HEK293 (cell line): Measurements from ENCODE around the gene RFX2.

Experiments used
- CTCF ChIA-PET: fragments of 350-600 bp; formaldehyde crosslinking; extraction: SDS; loops from one replicate; lab custom pipeline; 2021; ENCODE audit warnings: antibody characterized with exemption; lab: Yijun Ruan, JAX
- POLR2A ChIA-PET: fragments of 300-600 bp; formaldehyde crosslinking; extraction: SDS; loops from one replicate; lab custom pipeline; 2020; ENCODE audit warnings: antibody characterized with exemption, inconsistent platforms; lab: Yijun Ruan, JAX
- H3K27ac ChIP-seq: fragments of 200-500 bp; sonication (Bioruptor generic); 2 replicates; pipeline ENCODE4 v1.5.1; 2014; ENCODE audit warnings: low read depth, low read length, control low read depth, inconsistent platforms; ENCODE audit errors: extremely low read depth
- H3K36me3 ChIP-seq, 2 experiments: fragments of 200-500 bp in 1 of 2; sonication (Bioruptor generic) in 1 of 2; 1 replicate in 1 of 2; 2 replicates in 1 of 2; pipeline ENCODE4 v1.5.1; 2014 to 2017; ENCODE audit warnings: inconsistent platforms in 2 of 2, low read length in 2 of 2; ENCODE audit not compliant: control insufficient read depth in 2 of 2, insufficient read depth in 1 of 2
- H3K4me1 ChIP-seq: fragments of 200-500 bp; sonication (Bioruptor generic); 2 replicates; pipeline ENCODE4 v1.5.1; 2014; ENCODE audit warnings: mild to moderate bottlenecking, low read length, inconsistent platforms; ENCODE audit not compliant: control insufficient read depth, insufficient read depth
- H3K4me3 ChIP-seq: 2 replicates; pipeline ENCODE4 v1.5.1; 2011; ENCODE audit warnings: low read depth, mild to moderate bottlenecking, control low read depth, low read length, moderate library complexity
- H3K9me3 ChIP-seq: fragments of 200-500 bp; sonication (Bioruptor generic); 2 replicates; pipeline ENCODE4 v1.5.1; 2014; ENCODE audit warnings: low read depth, low read length, inconsistent platforms; ENCODE audit not compliant: control insufficient read depth, insufficient read depth
- EGR2 ChIP-seq: fragments of 450-650 bp; formaldehyde crosslinking; IDR thresholded peaks from 2 replicates; pipeline ENCODE4 v1.5.1; 2016; ENCODE audit warnings: low read depth, missing biosample characterization, missing genetic modification characterization
- GLIS1 ChIP-seq: fragments of 450-650 bp; formaldehyde crosslinking; IDR thresholded peaks from 2 replicates; pipeline ENCODE4 v1.5.1; 2016; ENCODE audit warnings: missing biosample characterization, missing genetic modification characterization
- HIC1 ChIP-seq: fragments of 450-650 bp; formaldehyde crosslinking; IDR thresholded peaks from 2 replicates; pipeline ENCODE4 v1.5.1; 2016; ENCODE audit warnings: missing biosample characterization, missing genetic modification characterization
- PRDM10 ChIP-seq: fragments of 450-650 bp; formaldehyde crosslinking; IDR thresholded peaks from 2 replicates; pipeline ENCODE4 v1.5.1; 2016; ENCODE audit warnings: missing biosample characterization, missing genetic modification characterization
- REST ChIP-seq: fragments of 450-650 bp; formaldehyde crosslinking; IDR thresholded peaks from 2 replicates; pipeline ENCODE4 v1.5.1; 2016; ENCODE audit warnings: missing biosample characterization, missing genetic modification characterization
- TCF7L2 ChIP-seq: IDR thresholded peaks from 2 replicates; pipeline ENCODE4 v1.6.1; 2011; ENCODE audit warnings: low read depth, mild to moderate bottlenecking, inconsistent platforms, low read length, moderate library complexity, borderline replicate concordance
- ZFHX2 ChIP-seq: fragments of 450-650 bp; formaldehyde crosslinking; conservative IDR thresholded peaks from 2 replicates; pipeline ENCODE4 v1.5.1; 2016; ENCODE audit warnings: missing biosample characterization, missing genetic modification characterization
- ZNF302 ChIP-seq: fragments of 450-650 bp; formaldehyde crosslinking; IDR thresholded peaks from 2 replicates; pipeline ENCODE4 v1.5.1; 2016; ENCODE audit warnings: missing biosample characterization, missing genetic modification characterization, low read depth
- ZNF394 ChIP-seq: fragments of 450-650 bp; formaldehyde crosslinking; IDR thresholded peaks from 2 replicates; pipeline ENCODE4 v1.5.1; 2016; ENCODE audit warnings: missing biosample characterization, missing genetic modification characterization, mild to moderate bottlenecking, moderate library complexity, borderline replicate concordance
- ZNF600 ChIP-seq: fragments of 450-650 bp; formaldehyde crosslinking; IDR thresholded peaks from 2 replicates; pipeline ENCODE4 v1.5.1; 2016; ENCODE audit warnings: missing biosample characterization, missing genetic modification characterization
- ZNF639 ChIP-seq: fragments of 450-650 bp; formaldehyde crosslinking; IDR thresholded peaks from 2 replicates; pipeline ENCODE4 v1.5.1; 2016; ENCODE audit warnings: missing biosample characterization, missing genetic modification characterization
- ZNF830 ChIP-seq: fragments of 450-650 bp; IDR thresholded peaks from 2 replicates; pipeline ENCODE4 v1.5.0; 2018; ENCODE audit warnings: missing biosample characterization, missing genetic modification characterization, low read depth, mild to moderate bottlenecking, moderate library complexity

The RFX2 gene

GRCh38 chr19:5990289-5990797, 120.0 kb downstream of the RFX2 start (continued):
- TF ChIP-seq ZFHX2 (tag by site-specific recombination) (peak; percentile 40), ZNF394 (peak; percentile 84), ZNF830 (tag by site-specific recombination) (no peak), ZNF302 (tag by site-specific recombination) (no peak), ZNF600 (tag by site-specific recombination) (peak; percentile 52; the same call in 1 of the 2 replicates)
- TF ChIP-seq, all 188 proteins: peak for 5

- Histone ChIP-seq H3K4me3 (no peak overlapping the region), H3K36me3 (no peaks in the 10 kb centered on the region), H3K27ac (no peak overlapping the region), H3K9me3 (no peaks in the 10 kb centered on the region), H3K4me1 (no peaks in the 10 kb centered on the region)
- ChIA-PET CTCF (interaction anchor here (0.6 to 8.4 kb wide), 12 partner anchors 10 to 452 kb away, joined by 3 to 146 read pairs (median 9); partner anchors contain the start of gene NRTN), POLR2A (interaction anchor here (0.5 to 1.7 kb wide), 4 partner anchors 11 to 121 kb away, joined by 3 to 12 read pairs (median 4); partner anchors contain the start of gene RANBP3)
- TF ChIP-seq TCF7L2 (no peak), HIC1 (tag by site-specific recombination) (no peak), GLIS1 (tag by site-specific recombination) (peak; percentile 63), PRDM10 (tag by site-specific recombination) (peak; percentile 95)
Observed at GRCh38 chr19:5989388-5990074, 120.8 kb downstream of the RFX2 start.

GRCh38 chr19:5988517-5989387, 121.5 kb downstream of the RFX2 start:
- Histone ChIP-seq H3K4me3 (no peak overlapping the region), H3K9me3 (no peaks in the 10 kb centered on the region), H3K4me1 (no peaks in the 10 kb centered on the region), H3K36me3 (no peaks in the 10 kb centered on the region), H3K27ac (no peak overlapping the region)
- TF ChIP-seq EGR2 (tag by site-specific recombination): peak; percentile 93
- 0 out of 2 replicates have a peak, but pooled peaks have one; percentile 25 for TF ChIP-seq REST (tag by site-specific recombination)
- TF ChIP-seq ZFHX2 (tag by site-specific recombination): peak; percentile 87
- TF ChIP-seq ZNF639: no peak
- ChIA-PET POLR2A (interaction anchor here (0.5 to 1.5 kb wide), 4 partner anchors 10 to 122 kb away, joined by 3 to 4 read pairs (median 4); partner anchors contain the start of gene RANBP3), CTCF (interaction anchor here (0.6 to 8.4 kb wide), 15 partner anchors 9 to 1170 kb away, joined by 3 to 146 read pairs (median 10); partner anchors contain the start of gene NRTN)
